ENCODE measurements around the gene PCCA.
A peak's percentile ranks its signal among the peaks of the same experiment; 100 is the strongest.

PCCA gene

DNA sequence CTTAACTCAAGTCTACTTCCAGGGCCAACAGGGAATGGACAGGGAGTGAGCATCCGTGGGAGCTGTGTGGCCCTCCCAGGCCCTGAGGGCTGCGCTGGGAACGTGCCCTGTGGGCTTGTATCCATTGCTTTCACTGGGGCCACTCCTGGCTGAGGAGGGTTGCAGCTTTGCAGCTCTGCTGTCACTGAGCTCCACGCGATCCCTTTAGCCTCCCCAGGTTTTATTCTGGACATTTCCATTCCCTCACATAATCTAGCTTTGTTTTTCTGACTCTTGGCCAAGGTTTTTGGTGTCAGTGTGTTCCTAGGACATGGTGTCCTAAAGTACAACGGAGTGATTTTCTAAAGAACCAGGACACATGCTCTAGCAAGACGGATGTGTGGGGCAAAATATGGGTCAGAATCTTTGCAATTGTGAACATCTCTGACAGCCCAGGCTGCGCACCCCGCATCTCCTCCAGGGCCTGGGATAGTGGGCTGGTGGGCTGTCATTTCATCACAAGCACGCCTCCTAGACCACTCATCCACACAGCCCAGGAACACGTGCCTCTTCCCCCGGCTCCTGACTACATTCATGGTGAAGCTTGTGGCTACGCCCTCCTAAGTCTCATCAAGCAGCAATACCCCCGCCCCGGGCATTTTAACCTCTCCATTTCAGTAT lies 471.7 kb downstream of the PCCA start:
- TF ChIP-seq, protein P1, sequence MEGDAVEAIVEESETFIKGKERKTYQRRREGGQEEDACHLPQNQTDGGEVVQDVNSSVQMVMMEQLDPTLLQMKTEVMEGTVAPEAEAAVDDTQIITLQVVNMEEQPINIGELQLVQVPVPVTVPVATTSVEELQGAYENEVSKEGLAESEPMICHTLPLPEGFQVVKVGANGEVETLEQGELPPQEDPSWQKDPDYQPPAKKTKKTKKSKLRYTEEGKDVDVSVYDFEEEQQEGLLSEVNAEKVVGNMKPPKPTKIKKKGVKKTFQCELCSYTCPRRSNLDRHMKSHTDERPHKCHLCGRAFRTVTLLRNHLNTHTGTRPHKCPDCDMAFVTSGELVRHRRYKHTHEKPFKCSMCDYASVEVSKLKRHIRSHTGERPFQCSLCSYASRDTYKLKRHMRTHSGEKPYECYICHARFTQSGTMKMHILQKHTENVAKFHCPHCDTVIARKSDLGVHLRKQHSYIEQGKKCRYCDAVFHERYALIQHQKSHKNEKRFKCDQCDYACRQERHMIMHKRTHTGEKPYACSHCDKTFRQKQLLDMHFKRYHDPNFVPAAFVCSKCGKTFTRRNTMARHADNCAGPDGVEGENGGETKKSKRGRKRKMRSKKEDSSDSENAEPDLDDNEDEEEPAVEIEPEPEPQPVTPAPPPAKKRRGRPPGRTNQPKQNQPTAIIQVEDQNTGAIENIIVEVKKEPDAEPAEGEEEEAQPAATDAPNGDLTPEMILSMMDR (IDR thresholded peaks at IDR 0.05): no peak
- peaks cover 16% of the 10 kb centered on the region for H3K4me1 Mint-ChIP-seq
- H3K36me3 Mint-ChIP-seq (ENCODE audit: low read depth): peaks cover 5% of the 10 kb centered on the region

DNA sequence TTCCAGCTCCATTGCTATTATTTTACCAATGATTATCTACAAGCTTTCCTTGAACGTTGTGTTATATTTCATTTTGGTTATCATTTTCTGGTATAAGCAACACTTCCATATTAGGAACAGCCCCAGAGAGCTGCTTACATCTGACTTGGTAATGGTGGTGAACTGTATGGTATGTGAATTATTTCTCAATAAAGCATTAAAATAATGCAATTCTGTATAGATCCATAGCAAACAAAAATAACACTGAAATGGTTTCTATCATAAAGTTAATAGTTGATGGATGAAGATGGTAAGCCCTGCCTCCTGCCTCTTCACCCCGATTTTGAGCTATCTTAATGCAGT lies 472.2 kb downstream of the PCCA start:
- Mint-ChIP-seq H3K27ac (peak overlapping the region; percentile 64), H3K27me3 (ENCODE audit: low read depth, poor library complexity) (no peaks in the 10 kb centered on the region), H3K4me3 (no peak overlapping the region), H3K36me3 (ENCODE audit: low read depth) (peaks cover 6% of the 10 kb centered on the region), H3K4me1 (peaks cover 16% of the 10 kb centered on the region), H3K9me3 (peaks cover 11% of the 10 kb centered on the region)
- DNase-seq: no peak
- TF ChIP-seq, protein P1 (IDR thresholded peaks at IDR 0.05): no peak

More for the DNA sequence above, 471.7 kb downstream of the PCCA start:
- no peak overlapping the region for H3K4me3 Mint-ChIP-seq
- H3K9me3 Mint-ChIP-seq: peaks cover 6% of the 10 kb centered on the region
- H3K27ac Mint-ChIP-seq: peak overlapping the region; percentile 64
- no peak for DNase-seq
- H3K27me3 Mint-ChIP-seq (ENCODE audit: low read depth, poor library complexity): no peaks in the 10 kb centered on the region

DNA sequence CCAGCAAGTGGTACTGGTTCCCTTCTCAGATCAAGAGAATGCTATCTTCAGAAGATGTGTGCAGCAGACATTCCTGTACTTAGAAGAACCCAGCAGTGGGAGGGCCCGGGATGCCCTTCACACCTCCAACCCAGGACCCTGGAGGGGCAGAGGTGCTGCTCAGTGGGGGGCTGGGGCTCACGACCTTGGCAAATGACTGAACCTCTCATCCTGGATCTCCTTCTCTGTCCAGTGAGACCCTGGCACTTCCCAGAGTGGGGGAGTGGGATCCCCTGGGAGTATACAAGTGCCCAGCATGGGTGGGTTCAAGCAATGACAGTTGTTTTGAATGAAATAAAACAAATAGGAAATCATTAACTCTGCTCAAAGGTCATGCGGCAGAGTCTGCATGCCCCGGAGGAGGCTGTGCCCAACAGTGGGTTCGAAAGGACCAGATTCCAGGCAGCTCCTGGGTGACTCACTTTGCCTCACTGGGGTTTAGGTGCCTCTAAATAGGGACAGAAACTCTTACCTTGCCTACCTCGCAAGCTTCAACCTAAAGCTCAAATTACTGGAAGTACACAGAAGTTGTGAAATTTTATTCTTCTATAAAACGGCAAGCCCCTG lies 472.8 kb downstream of the PCCA start:
- no peaks in the 10 kb centered on the region for H3K27me3 Mint-ChIP-seq (ENCODE audit: low read depth, poor library complexity)
- H3K9me3 Mint-ChIP-seq: peaks cover 16% of the 10 kb centered on the region
- H3K4me1 Mint-ChIP-seq: peaks cover 16% of the 10 kb centered on the region
- DNase-seq: no peak
- TF ChIP-seq, protein P1 (IDR thresholded peaks at IDR 0.05): no peak
- H3K27ac Mint-ChIP-seq: no peak overlapping the region
- peaks cover 12% of the 10 kb centered on the region for H3K36me3 Mint-ChIP-seq (ENCODE audit: low read depth)
- H3K4me3 Mint-ChIP-seq: no peak overlapping the region

DNA sequence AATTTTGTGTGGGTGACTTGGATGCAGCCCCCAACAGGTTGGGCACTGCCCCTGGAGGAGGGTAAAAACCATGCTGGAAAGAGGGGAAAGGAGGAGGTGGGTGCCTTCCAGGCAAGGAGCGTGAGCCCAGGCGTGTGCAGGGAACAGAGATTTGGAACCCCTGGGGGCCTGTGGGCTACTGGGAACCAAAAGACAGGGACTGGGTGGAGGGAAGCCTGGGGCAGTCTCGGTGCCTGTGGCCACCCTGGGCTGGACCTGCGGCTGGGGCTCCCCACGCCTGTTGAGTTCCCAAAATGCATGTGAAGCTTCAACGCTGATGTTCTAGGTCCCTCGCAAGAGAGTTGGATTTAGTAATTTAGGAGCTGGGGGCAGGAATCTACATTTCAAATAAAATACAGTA lies 474.9 kb downstream of the PCCA start:
- H3K27me3 Mint-ChIP-seq (ENCODE audit: low read depth, poor library complexity): no peaks in the 10 kb centered on the region
- H3K4me1 Mint-ChIP-seq: peaks cover 16% of the 10 kb centered on the region
- H3K27ac Mint-ChIP-seq: no peak overlapping the region
- DNase-seq: no peak
- TF ChIP-seq, protein P1 (IDR thresholded peaks at IDR 0.05): no peak
- no peak overlapping the region for H3K4me3 Mint-ChIP-seq
- peaks cover 27% of the 10 kb centered on the region for H3K9me3 Mint-ChIP-seq
- H3K36me3 Mint-ChIP-seq (ENCODE audit: low read depth): peaks cover 26% of the 10 kb centered on the region

- no peaks in the 10 kb centered on the region for H3K27me3 Mint-ChIP-seq (ENCODE audit: low read depth, poor library complexity)
- peaks cover 29% of the 10 kb centered on the region for H3K36me3 Mint-ChIP-seq (ENCODE audit: low read depth)
- DNase-seq: no peak
- no peak overlapping the region for H3K27ac Mint-ChIP-seq
- H3K9me3 Mint-ChIP-seq: peaks cover 29% of the 10 kb centered on the region
- TF ChIP-seq, protein P1 (IDR thresholded peaks at IDR 0.05): no peak
- peaks cover 15% of the 10 kb centered on the region for H3K4me1 Mint-ChIP-seq
- no peak overlapping the region for H3K4me3 Mint-ChIP-seq
These were observed 475.7 kb downstream of the PCCA start for GRCh38 chr13:100564444-100565223.
